PC-9 (cell line): Measurements from ENCODE around the gene PTOV1. TPM values are rescaled to one million over a fixed set of nuclear protein-coding genes. Genes with fewer than 3 reads are reported as not detected.

ENCODE experiments used
- BruUV-seq: library from RNA; stranded (reverse); fragments of 400-500 nt; replicated peaks from 2 replicates; lab custom pipeline; 2021; lab: Mats Ljungman, UMichigan
- CTCF ChIA-PET: fragments of 300-600 bp; sonication (Branson Sonifier 250); formaldehyde crosslinking; loops from one replicate; lab custom pipeline; 2022; ENCODE audit warnings: antibody characterized with exemption; lab: Charles Lee
- POLR2A ChIA-PET: fragments of 300-600 bp; sonication (Branson Sonifier 250); formaldehyde crosslinking; loops from one replicate; lab custom pipeline; 2022; ENCODE audit warnings: antibody characterized with exemption; ENCODE audit not compliant: unreplicated experiment; lab: Charles Lee
- DNase-seq, 2 experiments: peaks; one replicate each; pipeline versions ENCODE4 v3.0.0 to v3.0.0-alpha.2; 2015 to 2022; ENCODE audit warnings: mixed read lengths in 1 of 2
- H2AFZ ChIP-seq: fragments of 200-600 bp; sonication (generic); 2 replicates; pipeline ENCODE4 v1.8.1; 2017; ENCODE audit warnings: antibody characterized with exemption
- H3F3A ChIP-seq: fragments of 200-600 bp; sonication (generic); 2 replicates; pipeline ENCODE4 v1.8.1; 2017; ENCODE audit warnings: antibody characterized with exemption, mild to moderate bottlenecking, low read depth; ENCODE audit not compliant: insufficient read depth
- H3K27ac ChIP-seq: fragments of 200-600 bp; sonication (generic); 2 replicates; pipeline ENCODE4 v1.6.1; 2016; ENCODE audit warnings: mixed run types
- H3K27me3 ChIP-seq: fragments of 200-600 bp; sonication (generic); 2 replicates; pipeline ENCODE4 v1.6.1; 2016; ENCODE audit warnings: low read depth, mixed run types; ENCODE audit not compliant: insufficient read depth
- H3K36me3 ChIP-seq: fragments of 200-600 bp; sonication (generic); 2 replicates; pipeline ENCODE4 v1.6.1; 2016; ENCODE audit warnings: low read depth, mixed run types
- H3K4me1 ChIP-seq: fragments of 200-600 bp; sonication (generic); replicated peaks from 2 replicates; pipeline ENCODE4 v1.6.1; 2016; ENCODE audit warnings: mixed run types; ENCODE audit not compliant: insufficient read depth
- H3K4me2 ChIP-seq: fragments of 200-600 bp; sonication (generic); 2 replicates; pipeline ENCODE4 v1.6.1; 2017; ENCODE audit warnings: mixed run types
- H3K4me3 ChIP-seq: fragments of 200-600 bp; sonication (generic); 2 replicates; pipeline ENCODE4 v1.6.1; 2016; ENCODE audit warnings: mixed run types
- H3K79me2 ChIP-seq: fragments of 200-600 bp; sonication (generic); 2 replicates; pipeline ENCODE4 v1.6.1; 2017; ENCODE audit warnings: low read depth, mixed run types
- H3K9me2 ChIP-seq: fragments of 200-600 bp; sonication (generic); 2 replicates; pipeline ENCODE4 v1.8.1; 2017; ENCODE audit warnings: mild to moderate bottlenecking; ENCODE audit not compliant: insufficient read depth
- H3K9me3 ChIP-seq: fragments of 200-600 bp; sonication (generic); 2 replicates; pipeline ENCODE4 v1.8.1; 2016; ENCODE audit warnings: low read depth; ENCODE audit not compliant: insufficient read depth
- H4K20me1 ChIP-seq: fragments of 200-600 bp; sonication (generic); 2 replicates; pipeline ENCODE4 v1.8.1; 2017; ENCODE audit not compliant: insufficient read depth
- CTCF ChIP-seq: fragments of 200-600 bp; sonication (generic); conservative IDR thresholded peaks from 2 replicates; pipeline ENCODE4 v1.6.1; 2017; ENCODE audit warnings: mixed run types, antibody characterized with exemption, mild to moderate bottlenecking, moderate library complexity
- EZH2 ChIP-seq: fragments of 200-600 bp; sonication (generic); IDR thresholded peaks from 2 replicates; pipeline ENCODE4 v1.8.0; 2017; ENCODE audit warnings: antibody characterized with exemption, low read depth
- intact Hi-C: fragments of 100-400 bp; cut with micrococcal nuclease; formaldehyde crosslinking; loops from one replicate; pipeline ENCODE4 v1.10.0; 2022; ENCODE audit not compliant: unreplicated experiment
- total RNA-seq: library from RNA; stranded (reverse); gene quantifications from 2 replicates; pipeline ENCODE4 v1.2.3, GENCODE V29; 2021

PTOV1 gene
- total RNA-seq, 1 experiment from 2014 or later = 155 TPM

GRCh38 chr19:49861541-49862378 lies 10.8 kb downstream of the PTOV1 start:
- H3K36me3 ChIP-seq = peaks cover 21% of the 10 kb centered on the region
- H3K4me1 ChIP-seq = peaks cover 22% of the 10 kb centered on the region
- H3F3A ChIP-seq = peaks cover 71% of the 10 kb centered on the region
- no peak overlapping the region for H3K27ac ChIP-seq
- peaks cover 40% of the 10 kb centered on the region for H3K79me2 ChIP-seq
- no TSS peak for BruUV-seq
- peaks cover 78% of the 10 kb centered on the region for H4K20me1 ChIP-seq
- no peak overlapping the region for H2AFZ ChIP-seq
- intact Hi-C loops = no loop called here
- no peak overlapping the region for H3K4me2 ChIP-seq
- no peak for TF ChIP-seq EZH2
- TF ChIP-seq CTCF = no peak
- H3K9me3 ChIP-seq = no peaks in the 10 kb centered on the region
- no peaks in the 10 kb centered on the region for H3K9me2 ChIP-seq
- CTCF ChIA-PET = no interaction called here
- no peak overlapping the region for H3K4me3 ChIP-seq
- no peak for DNase-seq
- POLR2A ChIA-PET = interaction anchor here (0.6 kb wide), 1 partner anchor 36 kb away, joined by 8 read pairs; no protein-coding TSS in a partner anchor
- H3K27me3 ChIP-seq = no peaks in the 10 kb centered on the region

GRCh38 chr19:49862391-49863253 lies 11.7 kb downstream of the PTOV1 start:
- H3K4me1 ChIP-seq = peaks cover 22% of the 10 kb centered on the region
- H4K20me1 ChIP-seq = peaks cover 69% of the 10 kb centered on the region
- H3K36me3 ChIP-seq = peaks cover 21% of the 10 kb centered on the region
- H3F3A ChIP-seq = peaks cover 69% of the 10 kb centered on the region
- H2AFZ ChIP-seq = no peak overlapping the region
- H3K27me3 ChIP-seq = no peaks in the 10 kb centered on the region
- H3K4me3 ChIP-seq = no peak overlapping the region
- intact Hi-C loops = no loop called here
- H3K9me2 ChIP-seq = no peaks in the 10 kb centered on the region
- no peak overlapping the region for H3K27ac ChIP-seq
- BruUV-seq = no TSS peak
- ChIA-PET POLR2A (interaction anchor here (0.6 kb wide), 1 partner anchor 35 kb away, joined by 8 read pairs; no protein-coding TSS in a partner anchor), CTCF (no interaction called here)
- H3K79me2 ChIP-seq = peaks cover 41% of the 10 kb centered on the region
- no peaks in the 10 kb centered on the region for H3K9me3 ChIP-seq
- no peak overlapping the region for H3K4me2 ChIP-seq
- TF ChIP-seq CTCF (peak; percentile 46; the same call in 1 of the 2 replicates), EZH2 (no peak)
- DNase-seq = no peak

- POLR2A ChIA-PET = no interaction called here
- intact Hi-C loops = no loop called here
- Histone ChIP-seq H3F3A (peaks cover 69% of the 10 kb centered on the region), H3K27me3 (no peaks in the 10 kb centered on the region), H3K79me2 (peaks cover 41% of the 10 kb centered on the region), H3K27ac (no peak overlapping the region), H3K4me1 (peaks cover 25% of the 10 kb centered on the region), H3K4me3 (no peak overlapping the region), H2AFZ (no peak overlapping the region), H4K20me1 (peaks cover 61% of the 10 kb centered on the region), H3K4me2 (no peak overlapping the region), H3K36me3 (peaks cover 21% of the 10 kb centered on the region), H3K9me2 (no peaks in the 10 kb centered on the region), H3K9me3 (no peaks in the 10 kb centered on the region)
- TF ChIP-seq EZH2 = no peak
- TF ChIP-seq CTCF = no peak
- DNase-seq = no peak
- no TSS peak for BruUV-seq
- CTCF ChIA-PET = no interaction called here
Observed at GRCh38 chr19:49863254-49863934, 12.4 kb downstream of the PTOV1 start.
